ENCODE measurements around the gene TP53I13. TPM values are rescaled to one million over a fixed set of nuclear protein-coding genes. Genes with fewer than 3 reads are reported as not detected.

Gene TP53I13
- total and polyA plus RNA-seq, 10 of the 15 experiments (the other 5 are each of a cell fraction or from before 2014, with no cell fraction given), result 0.31 to 45.1 (median 19.5) TPM; not detected in 1

DNA sequence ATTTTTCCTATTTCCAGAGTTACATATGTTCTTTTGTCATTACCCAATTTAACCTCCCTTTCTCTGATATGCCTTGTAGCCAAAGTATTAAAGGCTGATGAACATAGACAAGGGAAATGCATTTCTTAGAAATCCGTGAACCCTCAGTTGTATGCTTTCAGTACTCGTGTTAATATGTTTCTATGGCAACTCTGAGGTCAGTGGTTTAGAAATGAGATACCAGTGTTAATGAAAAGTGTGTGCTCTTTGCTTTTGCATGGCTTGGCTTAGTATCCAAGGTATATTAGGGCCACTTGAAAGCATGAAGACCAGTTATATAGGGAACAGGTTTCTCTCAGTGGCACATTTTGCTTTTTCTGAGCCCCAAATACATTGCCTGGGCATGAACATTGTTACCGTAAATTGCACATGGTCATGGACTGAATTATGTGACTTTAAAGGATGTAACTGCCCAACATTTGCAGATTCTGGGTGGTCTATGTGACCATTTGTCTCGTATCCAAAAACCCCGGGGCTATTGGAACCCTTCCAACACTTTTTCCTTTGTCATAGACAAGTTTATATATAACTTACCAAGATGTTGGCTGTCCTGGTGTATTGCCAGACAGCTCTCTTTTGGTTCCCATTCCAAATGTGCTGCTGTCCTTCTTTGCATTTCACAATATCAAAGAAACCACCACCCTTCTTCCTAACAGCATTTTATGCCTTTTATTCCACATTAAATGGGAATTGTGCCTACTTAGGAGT is 19.2 kb upstream of the TP53I13 start:
- peak; percentile 92 for ATAC-seq
- TF ChIP-seq STAT1 (conservative IDR thresholded peaks at IDR 0.05) (no peak), SMAD1 (IDR thresholded peaks at IDR 0.05; ENCODE audit: low read depth, partially characterized antibody) (no peak), FOXK2 (IDR thresholded peaks at IDR 0.05) (no peak), ZNF24 (IDR thresholded peaks at IDR 0.05) (no peak), BRCA1 (IDR thresholded peaks at IDR 0.05; ENCODE audit: low read depth, low read length) (no peak), MXI1 (IDR thresholded peaks at IDR 0.05; ENCODE audit: low read depth, low read length) (peak; percentile 39; the same call in 1 of the 2 replicates), NFYB (IDR thresholded peaks at IDR 0.05; ENCODE audit: insufficient read depth, low read depth, low read length) (no peak), POLR2A (IDR thresholded peaks at IDR 0.05; ENCODE audit: low read depth, low read length) (no peak), NR2F1 (conservative IDR thresholded peaks at IDR 0.05) (no peak), LARP7 (IDR thresholded peaks at IDR 0.05) (no peak), NRF1 (conservative IDR thresholded peaks at IDR 0.05; ENCODE audit: low read depth, low read length) (no peak), POLR2AphosphoS2 (IDR thresholded peaks at IDR 0.05; ENCODE audit: low read depth, low read length) (no peak), JUNB (IDR thresholded peaks at IDR 0.05) (peak; percentile 42; the same call in 1 of the 2 replicates), RBBP5 (conservative IDR thresholded peaks at IDR 0.05) (no peak), SP1 (IDR thresholded peaks at IDR 0.05; ENCODE audit: low read depth, low read length) (no peak), EZH2 (IDR thresholded peaks at IDR 0.05; ENCODE audit: borderline replicate concordance, control insufficient read depth, low read depth, low read length) (no peak), PAX8 (IDR thresholded peaks at IDR 0.05) (no peak), ATF7 (IDR thresholded peaks at IDR 0.05; ENCODE audit: low read depth) (peak; percentile 34; the same call in 1 of the 2 replicates), CHD2 (IDR thresholded peaks at IDR 0.05; ENCODE audit: borderline replicate concordance, low read depth, low read length) (no peak), GABPA (IDR thresholded peaks at IDR 0.05; ENCODE audit: low read depth) (no peak)
- TF ChIP-seq, protein P1, sequence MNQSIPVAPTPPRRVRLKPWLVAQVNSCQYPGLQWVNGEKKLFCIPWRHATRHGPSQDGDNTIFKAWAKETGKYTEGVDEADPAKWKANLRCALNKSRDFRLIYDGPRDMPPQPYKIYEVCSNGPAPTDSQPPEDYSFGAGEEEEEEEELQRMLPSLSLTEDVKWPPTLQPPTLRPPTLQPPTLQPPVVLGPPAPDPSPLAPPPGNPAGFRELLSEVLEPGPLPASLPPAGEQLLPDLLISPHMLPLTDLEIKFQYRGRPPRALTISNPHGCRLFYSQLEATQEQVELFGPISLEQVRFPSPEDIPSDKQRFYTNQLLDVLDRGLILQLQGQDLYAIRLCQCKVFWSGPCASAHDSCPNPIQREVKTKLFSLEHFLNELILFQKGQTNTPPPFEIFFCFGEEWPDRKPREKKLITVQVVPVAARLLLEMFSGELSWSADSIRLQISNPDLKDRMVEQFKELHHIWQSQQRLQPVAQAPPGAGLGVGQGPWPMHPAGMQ (IDR thresholded peaks at IDR 0.05; ENCODE audit: borderline replicate concordance), result no peak
- TF ChIP-seq, protein P2, sequence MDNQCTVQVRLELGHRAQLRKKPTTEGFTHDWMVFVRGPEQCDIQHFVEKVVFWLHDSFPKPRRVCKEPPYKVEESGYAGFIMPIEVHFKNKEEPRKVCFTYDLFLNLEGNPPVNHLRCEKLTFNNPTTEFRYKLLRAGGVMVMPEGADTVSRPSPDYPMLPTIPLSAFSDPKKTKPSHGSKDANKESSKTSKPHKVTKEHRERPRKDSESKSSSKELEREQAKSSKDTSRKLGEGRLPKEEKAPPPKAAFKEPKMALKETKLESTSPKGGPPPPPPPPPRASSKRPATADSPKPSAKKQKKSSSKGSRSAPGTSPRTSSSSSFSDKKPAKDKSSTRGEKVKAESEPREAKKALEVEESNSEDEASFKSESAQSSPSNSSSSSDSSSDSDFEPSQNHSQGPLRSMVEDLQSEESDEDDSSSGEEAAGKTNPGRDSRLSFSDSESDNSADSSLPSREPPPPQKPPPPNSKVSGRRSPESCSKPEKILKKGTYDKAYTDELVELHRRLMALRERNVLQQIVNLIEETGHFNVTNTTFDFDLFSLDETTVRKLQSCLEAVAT (IDR thresholded peaks at IDR 0.05), result 0 out of 2 replicates have a peak, but pooled peaks have one; percentile 36

More for the DNA sequence above, 19.2 kb upstream of the TP53I13 start:
- 48% methylated on average over 5 of the region's 5 CpGs for WGBS (ENCODE audit: insufficient coverage, insufficient replicate concordance, low lambda C conversion rate, missing lambda C conversion rate)
- Histone ChIP-seq H3K79me2 (ENCODE audit: control insufficient read depth, insufficient read depth, low read length) (no peaks in the 10 kb centered on the region), H3K4me2 (ENCODE audit: control insufficient read depth, insufficient read depth) (no peak overlapping the region), H3K27me3 (replicated peaks in 1 of 2; ENCODE audit: control insufficient read depth in 2 of 2, insufficient read depth in 2 of 2, low read length in 1 of 2) (no peaks in the 10 kb centered on the region), H3K4me1 (ENCODE audit: control insufficient read depth, insufficient read depth, low read length) (peaks cover 9% of the 10 kb centered on the region; the same call in 1 of the 2 replicates), H4K20me1 (ENCODE audit: control insufficient read depth, insufficient read depth) (no peaks in the 10 kb centered on the region), H3K9me3 (replicated peaks; ENCODE audit: control insufficient read depth, insufficient read depth, low read length) (no peaks in the 10 kb centered on the region), H3K4me3 (no peak overlapping the region), H3K27ac (ENCODE audit: control insufficient read depth, insufficient read depth) (no peak overlapping the region), H2AFZ (ENCODE audit: control insufficient read depth, low read depth, low read length) (no peak overlapping the region), H3K36me3 (ENCODE audit: control insufficient read depth in 2 of 2, insufficient read depth in 2 of 2, low read length in 1 of 2) (no peaks in the 10 kb centered on the region; a peak in 1 of 4 replicates), H3K9ac (ENCODE audit: control insufficient read depth, insufficient read depth, low read length) (no peak overlapping the region)
- BruUV-seq (replicated peaks), result no TSS peak
- ChIA-PET POLR2A (interaction anchor here (0.6 to 1.0 kb wide), 2 partner anchors 12 to 30 kb away, joined by 3 to 5 read pairs; no protein-coding TSS in a partner anchor), CTCF (interaction anchor here (0.5 to 2.2 kb wide), 7 partner anchors 12 to 313 kb away, joined by 3 to 9 read pairs (median 4); no protein-coding TSS in a partner anchor), SMC1A (ENCODE audit: uncharacterized antibody, unreplicated experiment) (interaction anchor here (1.0 to 1.8 kb wide), 2 partner anchors 11 to 180 kb away, joined by 4 to 5 read pairs; no protein-coding TSS in a partner anchor), RAD21 (ENCODE audit: unreplicated experiment) (interaction anchor here (1.1 kb wide), 2 partner anchors 13 to 180 kb away, joined by 3 to 5 read pairs; no protein-coding TSS in a partner anchor)
- no peak for DNase-seq (ENCODE audit: low read depth, low spot score)
- FAIRE-seq, result no peak
- intact Hi-C loops (cut with micrococcal nuclease; ENCODE audit: unreplicated experiment), result no loop called here
- in situ Hi-C loops (cut with MboI), result no loop called here
